A549 (cell line): ENCODE measurements around the gene GK2. TPM values are rescaled to one million over a fixed set of nuclear protein-coding genes. Genes with fewer than 3 reads are reported as not detected.

Source experiments
- ATAC-seq, 2 experiments: fragments of 200-7000 bp in 1 of 2; fragments of >200 bp in 1 of 2; cut with Nextera tagmentation in 1 of 2; cut with Tn5 transposase in 1 of 2; 3 replicates each; pipeline versions ENCODE4 v1.8.0 to v1.9.1; 2018 to 2020; ENCODE audit warnings: mild to moderate bottlenecking in 1 of 2, moderate library complexity in 1 of 2
- CTCF ChIA-PET: fragments of 300-600 bp; sonication (Branson Sonifier 250); formaldehyde crosslinking; extraction: SDS; loops from one replicate; lab custom pipeline; 2021; ENCODE audit warnings: antibody characterized with exemption, inconsistent platforms; lab: Yijun Ruan, JAX
- POLR2A ChIA-PET: fragments of 350-600 bp; formaldehyde crosslinking; extraction: SDS; loops from one replicate; lab custom pipeline; 2021; ENCODE audit warnings: antibody characterized with exemption, inconsistent platforms; lab: Yijun Ruan, JAX
- DNase-seq, 2 experiments: peaks; one replicate each; pipeline versions ENCODE4 v3.0.0 to v3.0.0-alpha.2; 2011 to 2016; ENCODE audit warnings: low read depth in 1 of 2, low spot score in 1 of 2
- FAIRE-seq: peaks from 2 replicates; lab custom pipeline; 2011; peaks lifted over from hg19 to GRCh38; lab: Jason Lieb, UNC
- H3K27ac ChIP-seq, 2 experiments: fragments of >200 bp; sonication (Bioruptor Twin); formaldehyde crosslinking; 3 replicates each; pipeline ENCODE4 v1.5.1; 2016 to 2017
- H3K4me1 ChIP-seq: fragments of >200 bp; sonication (Bioruptor Twin); formaldehyde crosslinking; 3 replicates; pipeline ENCODE4 v1.6.1; 2016
- H3K4me2 ChIP-seq: fragments of >200 bp; sonication (Bioruptor Twin); formaldehyde crosslinking; 3 replicates; pipeline ENCODE4 v1.6.1; 2016
- H3K4me3 ChIP-seq: fragments of >200 bp; sonication (Bioruptor Twin); formaldehyde crosslinking; 3 replicates; pipeline ENCODE4 v1.5.1; 2016
- H3K9me3 ChIP-seq: fragments of >200 bp; sonication (Bioruptor Twin); formaldehyde crosslinking; 3 replicates; pipeline ENCODE4 v1.6.1; 2016
- EHMT2 ChIP-seq: fragments of 200-600 bp; sonication (generic); IDR thresholded peaks from 2 replicates; pipeline ENCODE4 v1.6.1; 2016; ENCODE audit warnings: antibody characterized with exemption, low read depth, mild to moderate bottlenecking, moderate library complexity
- EP300 ChIP-seq, 2 experiments: fragments of >200 bp; sonication (Bioruptor Twin); formaldehyde crosslinking; IDR thresholded peaks; 2 replicates in 1 of 2; 3 replicates in 1 of 2; pipeline ENCODE4 v1.6.1; 2016 to 2017
- ESRRA ChIP-seq: fragments of 150-350 bp; IDR thresholded peaks from 2 replicates; pipeline ENCODE4 v1.6.1; 2014; ENCODE audit warnings: mild to moderate bottlenecking, low read length, borderline replicate concordance
- FOSB ChIP-seq: fragments of 250-450 bp; sonication (Bioruptor Pico); IDR thresholded peaks from 2 replicates; pipeline ENCODE4 v1.5.0; 2020; ENCODE audit warnings: mild to moderate bottlenecking, moderate library complexity
- FOSL2 ChIP-seq, 2 experiments: fragments of 450-650 bp in 1 of 2; fragments of >200 bp in 1 of 2; sonication (Bioruptor Twin) in 1 of 2; formaldehyde crosslinking; IDR thresholded peaks; 2 replicates each; pipeline versions ENCODE4 v1.5.0 to v1.6.1; 2016 to 2020; ENCODE audit warnings: mild to moderate bottlenecking in 1 of 2, moderate library complexity in 1 of 2
- HOXB5 ChIP-seq: fragments of 250-450 bp; sonication (Bioruptor Pico); IDR thresholded peaks from 2 replicates; pipeline ENCODE4 v1.5.0; 2020; ENCODE audit warnings: mild to moderate bottlenecking, moderate library complexity
- JUN ChIP-seq, 2 experiments: fragments of >200 bp; sonication (Bioruptor Twin); formaldehyde crosslinking; IDR thresholded peaks; 2 replicates in 1 of 2; 3 replicates in 1 of 2; pipeline ENCODE4 v1.6.1; 2016 to 2017
- KDM5A ChIP-seq: fragments of 200-600 bp; sonication (generic); IDR thresholded peaks from 2 replicates; pipeline ENCODE4 v1.6.1; 2016; ENCODE audit warnings: antibody characterized with exemption, mild to moderate bottlenecking
- MAZ ChIP-seq: fragments of 150-350 bp; IDR thresholded peaks from 2 replicates; pipeline ENCODE4 v1.6.1; 2014; ENCODE audit warnings: antibody characterized with exemption, low read depth, low read length, borderline replicate concordance
- RARB ChIP-seq: fragments of 250-450 bp; sonication (Bioruptor Pico); IDR thresholded peaks from 2 replicates; pipeline ENCODE4 v1.8.0; 2021; ENCODE audit warnings: mild to moderate bottlenecking, moderate library complexity
- RFX5 ChIP-seq: fragments of 450-650 bp; IDR thresholded peaks from 2 replicates; pipeline ENCODE4 v1.7.1; 2014; ENCODE audit warnings: antibody characterized with exemption, mild to moderate bottlenecking, moderate library complexity
- SMC3 ChIP-seq: fragments of >200 bp; sonication (Bioruptor Twin); formaldehyde crosslinking; IDR thresholded peaks from 3 replicates; pipeline ENCODE4 v1.6.1; 2018; ENCODE audit warnings: inconsistent platforms
- SREBF2 ChIP-seq: fragments of 450-650 bp; IDR thresholded peaks from 2 replicates; pipeline ENCODE4 v1.6.1; 2014; ENCODE audit warnings: mild to moderate bottlenecking, moderate library complexity
- TP53 ChIP-seq: fragments of 250-450 bp; sonication (Bioruptor Pico); IDR thresholded peaks from 2 replicates; pipeline ENCODE4 v1.5.0; 2021; ENCODE audit warnings: mild to moderate bottlenecking, moderate library complexity
- ZFP36 ChIP-seq: fragments of 450-650 bp; IDR thresholded peaks from 2 replicates; pipeline ENCODE4 v1.6.1; 2014; ENCODE audit warnings: borderline replicate concordance; ENCODE audit not compliant: partially characterized antibody
- WGBS: methylation state at CpG from one replicate; pipeline ENCODE4 v1.1.6; 2017; ENCODE audit errors: missing lambda C conversion rate; 5-methylcytosine and 5-hydroxymethylcytosine counted together
- polyA plus RNA-seq, 4 experiments: library from polyadenylated mRNA; depleted of rRNA in 3 of 4; stranded (reverse); fragments of >200 nt; fragmentation: RNase III in 1 of 4; extraction: RNeasy Plus Mini Kit Qiagen cat#74134 plus additional on column Dnase treatment in 1 of 4; gene quantifications; 2 replicates in 3 of 4; 3 replicates in 1 of 4; pipeline ENCODE4 v1.2.3, GENCODE V29; 2011 to 2017
- TF ChIP-seq, protein P1 (sequence below): fragments of 250-450 bp; sonication (Bioruptor Pico); IDR thresholded peaks from 2 replicates; pipeline ENCODE4 v1.5.0; 2021; ENCODE audit warnings: mild to moderate bottlenecking, moderate library complexity, borderline replicate concordance
- TF ChIP-seq, protein P2 (sequence below): fragments of >200 bp; sonication (Bioruptor Twin); formaldehyde crosslinking; IDR thresholded peaks from 3 replicates; pipeline ENCODE4 v1.5.1; 2016
- TF ChIP-seq, protein P3 (sequence below): IDR thresholded peaks from 2 replicates; pipeline ENCODE4 v1.6.1; 2012; ENCODE audit warnings: low read depth, borderline replicate concordance
- TF ChIP-seq, protein P4 (sequence below): IDR thresholded peaks from 2 replicates; pipeline ENCODE4 v1.6.1; 2012
- TF ChIP-seq, protein P5 (sequence below): fragments of 200-600 bp; sonication (generic); IDR thresholded peaks from 2 replicates; pipeline ENCODE4 v1.6.1; 2016; ENCODE audit warnings: antibody characterized with exemption, mild to moderate bottlenecking, moderate library complexity

GK2 gene
- polyA plus RNA-seq, 2 of the 4 experiments (the other 2 are of a cell fraction) = not detected

DNA sequence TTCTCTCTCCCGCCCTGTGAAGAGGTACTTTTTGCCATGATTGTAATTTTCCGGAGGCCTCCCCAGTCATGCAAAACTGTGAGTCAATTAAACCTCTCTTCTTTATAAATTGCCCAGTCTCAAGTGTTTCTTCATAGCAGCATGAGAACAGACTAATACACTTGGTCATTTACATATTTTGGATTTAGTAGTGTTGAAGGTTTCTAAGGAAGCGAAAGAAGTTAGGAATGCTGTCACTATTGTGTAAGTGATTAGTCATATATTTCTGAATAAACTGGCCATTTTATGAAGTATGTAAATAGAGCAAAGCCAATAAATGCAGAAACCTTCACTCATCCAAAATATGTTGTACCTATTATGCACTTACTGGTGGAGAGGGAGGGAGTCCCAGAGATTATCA lies 34.4 kb upstream of the GK2 start:
- no peak overlapping the region for H3K4me3 ChIP-seq
- no peak for DNase-seq
- WGBS = 10% methylated on average over 3 of the region's 3 CpGs
- POLR2A ChIA-PET = no interaction called here
- TF ChIP-seq ESRRA (no peak), EP300 (IDR thresholded peaks at IDR 0.05) (no peak), ZFP36 (no peak), FOSB (CRISPR knock-in tag) (no peak), SREBF2 (no peak), JUN (IDR thresholded peaks at IDR 0.05) (no peak), KDM5A (no peak), MAZ (no peak), RFX5 (no peak), TP53 (CRISPR knock-in tag) (no peak), EHMT2 (no peak), SMC3 (no peak), RARB (CRISPR knock-in tag) (no peak), HOXB5 (CRISPR knock-in tag) (no peak), FOSL2 (IDR thresholded peaks at IDR 0.05) (no peak), FOSL2 (CRISPR knock-in tag; IDR thresholded peaks at IDR 0.05) (no peak)
- TF ChIP-seq, protein P1, sequence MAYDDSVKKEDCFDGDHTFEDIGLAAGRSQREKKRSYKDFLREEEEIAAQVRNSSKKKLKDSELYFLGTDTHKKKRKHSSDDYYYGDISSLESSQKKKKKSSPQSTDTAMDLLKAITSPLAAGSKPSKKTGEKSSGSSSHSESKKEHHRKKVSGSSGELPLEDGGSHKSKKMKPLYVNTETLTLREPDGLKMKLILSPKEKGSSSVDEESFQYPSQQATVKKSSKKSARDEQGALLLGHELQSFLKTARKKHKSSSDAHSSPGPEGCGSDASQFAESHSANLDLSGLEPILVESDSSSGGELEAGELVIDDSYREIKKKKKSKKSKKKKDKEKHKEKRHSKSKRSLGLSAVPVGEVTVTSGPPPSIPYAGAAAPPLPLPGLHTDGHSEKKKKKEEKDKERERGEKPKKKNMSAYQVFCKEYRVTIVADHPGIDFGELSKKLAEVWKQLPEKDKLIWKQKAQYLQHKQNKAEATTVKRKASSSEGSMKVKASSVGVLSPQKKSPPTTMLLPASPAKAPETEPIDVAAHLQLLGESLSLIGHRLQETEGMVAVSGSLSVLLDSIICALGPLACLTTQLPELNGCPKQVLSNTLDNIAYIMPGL (CRISPR knock-in tag) = no peak
- TF ChIP-seq, protein P2, sequence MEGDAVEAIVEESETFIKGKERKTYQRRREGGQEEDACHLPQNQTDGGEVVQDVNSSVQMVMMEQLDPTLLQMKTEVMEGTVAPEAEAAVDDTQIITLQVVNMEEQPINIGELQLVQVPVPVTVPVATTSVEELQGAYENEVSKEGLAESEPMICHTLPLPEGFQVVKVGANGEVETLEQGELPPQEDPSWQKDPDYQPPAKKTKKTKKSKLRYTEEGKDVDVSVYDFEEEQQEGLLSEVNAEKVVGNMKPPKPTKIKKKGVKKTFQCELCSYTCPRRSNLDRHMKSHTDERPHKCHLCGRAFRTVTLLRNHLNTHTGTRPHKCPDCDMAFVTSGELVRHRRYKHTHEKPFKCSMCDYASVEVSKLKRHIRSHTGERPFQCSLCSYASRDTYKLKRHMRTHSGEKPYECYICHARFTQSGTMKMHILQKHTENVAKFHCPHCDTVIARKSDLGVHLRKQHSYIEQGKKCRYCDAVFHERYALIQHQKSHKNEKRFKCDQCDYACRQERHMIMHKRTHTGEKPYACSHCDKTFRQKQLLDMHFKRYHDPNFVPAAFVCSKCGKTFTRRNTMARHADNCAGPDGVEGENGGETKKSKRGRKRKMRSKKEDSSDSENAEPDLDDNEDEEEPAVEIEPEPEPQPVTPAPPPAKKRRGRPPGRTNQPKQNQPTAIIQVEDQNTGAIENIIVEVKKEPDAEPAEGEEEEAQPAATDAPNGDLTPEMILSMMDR = no peak
- TF ChIP-seq, protein P3, sequence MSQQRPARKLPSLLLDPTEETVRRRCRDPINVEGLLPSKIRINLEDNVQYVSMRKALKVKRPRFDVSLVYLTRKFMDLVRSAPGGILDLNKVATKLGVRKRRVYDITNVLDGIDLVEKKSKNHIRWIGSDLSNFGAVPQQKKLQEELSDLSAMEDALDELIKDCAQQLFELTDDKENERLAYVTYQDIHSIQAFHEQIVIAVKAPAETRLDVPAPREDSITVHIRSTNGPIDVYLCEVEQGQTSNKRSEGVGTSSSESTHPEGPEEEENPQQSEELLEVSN = no peak
- TF ChIP-seq, protein P4, sequence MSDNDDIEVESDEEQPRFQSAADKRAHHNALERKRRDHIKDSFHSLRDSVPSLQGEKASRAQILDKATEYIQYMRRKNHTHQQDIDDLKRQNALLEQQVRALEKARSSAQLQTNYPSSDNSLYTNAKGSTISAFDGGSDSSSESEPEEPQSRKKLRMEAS = no peak
- TF ChIP-seq, protein P5, sequence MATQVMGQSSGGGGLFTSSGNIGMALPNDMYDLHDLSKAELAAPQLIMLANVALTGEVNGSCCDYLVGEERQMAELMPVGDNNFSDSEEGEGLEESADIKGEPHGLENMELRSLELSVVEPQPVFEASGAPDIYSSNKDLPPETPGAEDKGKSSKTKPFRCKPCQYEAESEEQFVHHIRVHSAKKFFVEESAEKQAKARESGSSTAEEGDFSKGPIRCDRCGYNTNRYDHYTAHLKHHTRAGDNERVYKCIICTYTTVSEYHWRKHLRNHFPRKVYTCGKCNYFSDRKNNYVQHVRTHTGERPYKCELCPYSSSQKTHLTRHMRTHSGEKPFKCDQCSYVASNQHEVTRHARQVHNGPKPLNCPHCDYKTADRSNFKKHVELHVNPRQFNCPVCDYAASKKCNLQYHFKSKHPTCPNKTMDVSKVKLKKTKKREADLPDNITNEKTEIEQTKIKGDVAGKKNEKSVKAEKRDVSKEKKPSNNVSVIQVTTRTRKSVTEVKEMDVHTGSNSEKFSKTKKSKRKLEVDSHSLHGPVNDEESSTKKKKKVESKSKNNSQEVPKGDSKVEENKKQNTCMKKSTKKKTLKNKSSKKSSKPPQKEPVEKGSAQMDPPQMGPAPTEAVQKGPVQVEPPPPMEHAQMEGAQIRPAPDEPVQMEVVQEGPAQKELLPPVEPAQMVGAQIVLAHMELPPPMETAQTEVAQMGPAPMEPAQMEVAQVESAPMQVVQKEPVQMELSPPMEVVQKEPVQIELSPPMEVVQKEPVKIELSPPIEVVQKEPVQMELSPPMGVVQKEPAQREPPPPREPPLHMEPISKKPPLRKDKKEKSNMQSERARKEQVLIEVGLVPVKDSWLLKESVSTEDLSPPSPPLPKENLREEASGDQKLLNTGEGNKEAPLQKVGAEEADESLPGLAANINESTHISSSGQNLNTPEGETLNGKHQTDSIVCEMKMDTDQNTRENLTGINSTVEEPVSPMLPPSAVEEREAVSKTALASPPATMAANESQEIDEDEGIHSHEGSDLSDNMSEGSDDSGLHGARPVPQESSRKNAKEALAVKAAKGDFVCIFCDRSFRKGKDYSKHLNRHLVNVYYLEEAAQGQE = no peak
- TF ChIP-seq, all 56 proteins: peak for 0
- CTCF ChIA-PET = no interaction called here
- no peak for FAIRE-seq
- Histone ChIP-seq H3K27ac (no peak overlapping the region), H3K9me3 (no peaks in the 10 kb centered on the region), H3K4me1 (no peaks in the 10 kb centered on the region), H3K4me2 (no peak overlapping the region)
- no peak for ATAC-seq
